Measurements from ENCODE around the gene OR2AE1. TPM values are rescaled to one million over a fixed set of nuclear protein-coding genes. Genes with fewer than 3 reads are reported as not detected.

Gene OR2AE1
- total RNA-seq, 1 donor from 2014 or later = 1.3 TPM

DNA sequence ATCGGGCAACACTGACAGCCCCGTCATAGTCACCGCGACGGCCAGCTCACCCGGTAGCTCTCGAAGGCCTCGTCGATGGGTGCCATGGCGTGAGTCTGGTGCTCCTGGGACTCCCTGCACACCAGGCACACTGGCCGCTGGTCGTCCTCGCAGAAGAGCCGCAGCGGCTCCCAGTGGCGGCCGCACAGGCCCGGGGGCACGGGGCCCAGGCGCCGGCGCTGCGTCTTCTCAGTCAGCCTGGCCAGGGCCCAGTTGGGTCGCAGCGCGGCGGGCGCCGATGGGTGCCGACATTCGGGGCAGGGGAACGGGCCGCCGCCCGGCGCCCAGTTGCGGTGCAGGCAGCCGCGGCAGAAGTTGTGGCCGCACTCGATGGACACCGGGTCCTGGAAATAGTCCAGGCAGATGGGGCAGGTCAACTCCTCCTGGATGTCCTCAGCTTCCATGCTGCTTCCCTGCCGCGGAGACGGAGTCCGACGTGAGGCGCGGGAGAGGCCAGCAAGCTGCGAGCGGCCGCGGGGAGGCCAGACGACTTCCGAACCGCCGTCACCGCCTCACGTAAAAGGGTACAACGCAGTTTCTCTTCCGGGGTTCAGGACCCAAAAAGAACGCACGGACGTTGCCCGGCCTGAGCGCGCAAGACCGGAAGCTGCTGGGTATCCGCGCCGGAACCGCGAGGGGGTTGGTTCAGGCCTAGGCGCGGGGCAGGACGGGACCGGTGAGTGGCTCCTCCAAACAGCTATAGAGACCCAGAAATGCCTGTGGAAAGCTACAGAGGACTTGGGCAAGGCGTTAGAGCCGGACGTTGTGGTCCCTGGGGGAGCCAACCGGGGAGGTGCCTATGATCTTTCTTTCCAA is 42.4 kb upstream of the OR2AE1 start, which contains the start of gene TRIM4:
Gene TRIM4, minus strand, starts transcription at position 572 of the 855 bp plus-strand sequence. Its CDS starts 129 bp downstream, at position 443.
- peak within 1 kb of the TSS; percentile 93 for H3K27ac Mint-ChIP-seq
- H3K4me1 Mint-ChIP-seq = peaks cover 49% of the 10 kb centered on the region
- intact Hi-C loops (cut with micrococcal nuclease) = loop anchor here (1.0 to 10.0 kb wide), 10 partner anchors 96 to 972 kb away; partner anchors contain the start of genes CNPY4, FAM200A, MBLAC1 and MEPCE
- peak; percentile 97 for ATAC-seq (ENCODE audit: low read depth)
- peak within 1 kb of the TSS; percentile 94 for H3K4me3 Mint-ChIP-seq
- H3K9me3 Mint-ChIP-seq = no peaks in the 10 kb centered on the region
- peaks cover 46% of the 10 kb centered on the region for H3K36me3 Mint-ChIP-seq (ENCODE audit: low read depth)
- no peaks in the 10 kb centered on the region for H3K27me3 Mint-ChIP-seq
- ChIA-PET POLR2A (interaction anchor here (0.7 to 1.9 kb wide), 20 partner anchors 9 to 956 kb away, joined by 3 to 13 read pairs (median 4); partner anchors contain the start of genes AP4M1, BUD31, FBXO24 and MEPCE), CTCF (interaction anchor here (1.0 to 1.8 kb wide), 2 partner anchors 71 to 163 kb away, joined by 3 to 8 read pairs; no protein-coding TSS in a partner anchor)
- TF ChIP-seq CTCF (IDR thresholded peaks at IDR 0.05) = no peak
- DNase-seq = peak; percentile 80

GRCh38 chr7:99910976-99911375 is 34.1 kb upstream of the OR2AE1 start:
- DNase-seq (no peak), ATAC-seq (ENCODE audit: low read depth) (no peak)
- intact Hi-C loops (cut with micrococcal nuclease) = loop anchor here (10.0 kb wide), 4 partner anchors 356 to 544 kb away; partner anchors contain the start of genes FAM200A, MEPCE, ZCWPW1 and ZNF655
- Mint-ChIP-seq H3K9me3 (no peaks in the 10 kb centered on the region), H3K4me3 (no peak overlapping the region), H3K4me1 (peaks cover 28% of the 10 kb centered on the region), H3K27ac (no peak overlapping the region), H3K27me3 (no peaks in the 10 kb centered on the region), H3K36me3 (ENCODE audit: low read depth) (peaks cover 64% of the 10 kb centered on the region)
- ChIA-PET CTCF (interaction anchor here (1.1 to 1.4 kb wide), 2 partner anchors 81 to 85 kb away, joined by 3 to 5 read pairs; no protein-coding TSS in a partner anchor), POLR2A (no interaction called here)
- no peak for TF ChIP-seq CTCF (IDR thresholded peaks at IDR 0.05)

- ATAC-seq (ENCODE audit: low read depth) = no peak
- Mint-ChIP-seq H3K4me1 (peaks cover 13% of the 10 kb centered on the region), H3K36me3 (ENCODE audit: low read depth) (peaks cover 75% of the 10 kb centered on the region), H3K4me3 (no peak overlapping the region), H3K27me3 (no peaks in the 10 kb centered on the region), H3K9me3 (no peaks in the 10 kb centered on the region), H3K27ac (no peak overlapping the region)
- CTCF ChIA-PET = no interaction called here
- intact Hi-C loops (cut with micrococcal nuclease) = no loop called here
- DNase-seq = no peak
- POLR2A ChIA-PET = no interaction called here
- no peak for TF ChIP-seq CTCF (IDR thresholded peaks at IDR 0.05)
Measured at GRCh38 chr7:99901581-99901980, 24.7 kb upstream of the OR2AE1 start.

DNA sequence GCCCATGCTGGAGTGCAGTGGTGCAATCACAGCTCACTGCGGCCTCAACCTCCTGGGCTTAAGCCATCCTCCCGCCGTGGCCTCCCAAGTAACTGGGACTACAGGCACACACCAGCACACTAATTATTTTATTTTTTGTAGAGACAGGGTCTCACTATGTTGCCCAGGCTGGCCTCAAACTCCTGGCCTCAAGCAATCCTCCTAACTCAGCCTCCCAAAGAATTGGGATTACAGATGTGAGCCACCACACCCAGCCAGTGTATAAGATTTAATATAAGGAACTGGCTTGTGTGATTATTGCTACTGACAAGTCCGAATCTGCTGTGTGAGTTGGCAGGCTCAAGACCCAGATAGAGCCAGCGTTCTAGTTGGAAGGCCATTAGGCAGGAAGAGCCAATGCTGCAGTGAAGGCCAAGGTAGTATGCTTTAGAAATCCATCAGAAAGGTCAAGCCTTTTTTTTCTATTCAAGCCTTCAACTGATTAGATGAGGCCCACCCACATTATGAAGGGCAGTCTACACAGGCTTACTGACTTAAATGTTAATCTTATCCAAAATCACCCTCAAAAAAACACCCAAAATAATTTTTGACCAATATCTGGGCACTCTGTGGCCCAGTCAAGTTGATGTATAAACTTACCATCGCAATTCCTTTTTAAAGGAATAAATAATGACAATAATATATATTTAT is 23.1 kb upstream of the OR2AE1 start:
- intact Hi-C loops (cut with micrococcal nuclease) = no loop called here
- H3K9me3 Mint-ChIP-seq = no peaks in the 10 kb centered on the region
- DNase-seq (no peak), ATAC-seq (ENCODE audit: low read depth) (no peak)
- no peaks in the 10 kb centered on the region for H3K27me3 Mint-ChIP-seq
- ChIA-PET CTCF (no interaction called here), POLR2A (no interaction called here)
- H3K4me3 Mint-ChIP-seq = no peak overlapping the region
- TF ChIP-seq CTCF (IDR thresholded peaks at IDR 0.05) = no peak
- H3K27ac Mint-ChIP-seq = no peak overlapping the region
- peaks cover 62% of the 10 kb centered on the region for H3K36me3 Mint-ChIP-seq (ENCODE audit: low read depth)
- peaks cover 13% of the 10 kb centered on the region for H3K4me1 Mint-ChIP-seq

DNA sequence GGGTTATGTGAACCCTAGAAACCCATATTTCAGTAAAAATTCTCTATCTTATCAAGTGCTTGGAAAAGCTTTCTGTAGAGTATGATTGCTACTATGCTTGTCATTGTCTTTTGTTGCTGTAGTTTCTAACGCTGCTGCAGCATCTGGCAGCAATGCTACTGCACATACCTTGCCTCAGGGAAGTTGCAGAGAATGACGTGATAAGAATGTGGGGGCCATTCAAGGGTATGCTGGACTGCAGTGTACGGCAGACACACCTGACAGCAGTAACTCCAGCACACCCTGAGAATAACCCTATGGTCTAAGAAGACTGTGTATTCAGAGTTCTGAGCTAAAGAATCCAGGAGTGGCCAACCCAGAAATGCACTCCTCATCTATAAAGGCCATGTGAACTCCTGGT is 22.0 kb upstream of the OR2AE1 start:
- no peak for TF ChIP-seq CTCF (IDR thresholded peaks at IDR 0.05)
- ChIA-PET CTCF (no interaction called here), POLR2A (no interaction called here)
- no peak overlapping the region for H3K4me3 Mint-ChIP-seq
- H3K36me3 Mint-ChIP-seq (ENCODE audit: low read depth) = peaks cover 54% of the 10 kb centered on the region
- H3K4me1 Mint-ChIP-seq = peaks cover 13% of the 10 kb centered on the region
- DNase-seq = no peak
- no peaks in the 10 kb centered on the region for H3K9me3 Mint-ChIP-seq
- ATAC-seq (ENCODE audit: low read depth) = no peak
- H3K27ac Mint-ChIP-seq = no peak overlapping the region
- intact Hi-C loops (cut with micrococcal nuclease) = no loop called here
- H3K27me3 Mint-ChIP-seq = no peaks in the 10 kb centered on the region
